ENCODE results near the gene OSTC.

OSTC gene

DNA sequence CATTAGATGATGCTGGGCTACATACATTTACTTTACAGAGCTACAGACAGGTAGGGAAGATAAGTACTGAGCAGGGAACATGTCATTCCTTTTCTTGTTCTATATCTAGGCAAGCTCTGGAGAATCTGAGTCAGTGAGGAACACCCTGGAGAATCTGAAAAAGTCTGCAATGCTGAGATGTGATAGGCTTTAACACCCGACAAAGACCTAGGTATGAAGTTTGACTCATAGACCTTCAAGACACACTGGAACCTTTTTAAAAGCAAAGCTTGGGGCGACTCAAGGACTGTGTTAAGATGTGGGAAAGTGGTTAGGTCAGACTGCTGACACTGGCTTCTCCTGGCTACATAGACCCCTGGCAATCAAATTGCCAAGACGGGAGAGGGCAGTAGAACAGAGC lies 42.8 kb downstream of the OSTC start:
- Histone ChIP-seq H3K4me3 (IDR thresholded peaks at IDR 0.05; ENCODE audit: insufficient read depth, low read depth, low read length) (no peak overlapping the region), H3K79me2 (ENCODE audit: insufficient read depth, low read depth) (no peaks in the 10 kb centered on the region), H3K27ac (no peak overlapping the region), H2AFZ (ENCODE audit: low read depth) (no peak overlapping the region), H4K20me1 (ENCODE audit: insufficient read depth) (no peaks in the 10 kb centered on the region), H3K36me3 (ENCODE audit: insufficient read depth) (no peaks in the 10 kb centered on the region), H3K9ac (no peak overlapping the region), H3K4me2 (no peak overlapping the region), H3K4me1 (ENCODE audit: low read depth, poor library complexity, severe bottlenecking) (peaks cover 7% of the 10 kb centered on the region), H3K27me3 (ENCODE audit: insufficient read depth, low read depth) (no peaks in the 10 kb centered on the region)
- TF ChIP-seq, protein P1, sequence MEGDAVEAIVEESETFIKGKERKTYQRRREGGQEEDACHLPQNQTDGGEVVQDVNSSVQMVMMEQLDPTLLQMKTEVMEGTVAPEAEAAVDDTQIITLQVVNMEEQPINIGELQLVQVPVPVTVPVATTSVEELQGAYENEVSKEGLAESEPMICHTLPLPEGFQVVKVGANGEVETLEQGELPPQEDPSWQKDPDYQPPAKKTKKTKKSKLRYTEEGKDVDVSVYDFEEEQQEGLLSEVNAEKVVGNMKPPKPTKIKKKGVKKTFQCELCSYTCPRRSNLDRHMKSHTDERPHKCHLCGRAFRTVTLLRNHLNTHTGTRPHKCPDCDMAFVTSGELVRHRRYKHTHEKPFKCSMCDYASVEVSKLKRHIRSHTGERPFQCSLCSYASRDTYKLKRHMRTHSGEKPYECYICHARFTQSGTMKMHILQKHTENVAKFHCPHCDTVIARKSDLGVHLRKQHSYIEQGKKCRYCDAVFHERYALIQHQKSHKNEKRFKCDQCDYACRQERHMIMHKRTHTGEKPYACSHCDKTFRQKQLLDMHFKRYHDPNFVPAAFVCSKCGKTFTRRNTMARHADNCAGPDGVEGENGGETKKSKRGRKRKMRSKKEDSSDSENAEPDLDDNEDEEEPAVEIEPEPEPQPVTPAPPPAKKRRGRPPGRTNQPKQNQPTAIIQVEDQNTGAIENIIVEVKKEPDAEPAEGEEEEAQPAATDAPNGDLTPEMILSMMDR (conservative IDR thresholded peaks at IDR 0.05; ENCODE audit: low read depth, low read length): no peak

DNA sequence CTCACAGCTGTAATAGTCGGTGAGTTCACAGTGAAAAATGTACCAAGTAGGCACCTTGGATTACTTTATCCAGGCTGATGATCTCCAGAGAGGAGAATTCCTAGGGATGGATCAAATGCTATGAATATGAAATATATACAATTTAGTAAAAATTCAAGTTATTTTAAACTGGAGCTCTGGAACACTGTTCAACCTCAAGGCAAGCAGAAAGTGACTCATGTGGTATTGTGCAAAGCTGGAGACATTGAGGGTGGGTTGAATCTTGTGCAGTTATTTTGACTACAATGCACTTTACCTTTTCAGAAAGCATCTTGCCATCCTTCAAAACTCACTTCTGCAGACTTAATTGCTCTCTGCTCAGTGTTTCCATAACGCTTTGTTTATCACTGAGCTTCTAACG lies 43.4 kb downstream of the OSTC start:
- Histone ChIP-seq H2AFZ (ENCODE audit: low read depth) (no peak overlapping the region), H3K27me3 (ENCODE audit: insufficient read depth, low read depth) (no peaks in the 10 kb centered on the region), H3K36me3 (ENCODE audit: insufficient read depth) (no peaks in the 10 kb centered on the region), H3K27ac (no peak overlapping the region), H3K4me1 (ENCODE audit: low read depth, poor library complexity, severe bottlenecking) (peaks cover 8% of the 10 kb centered on the region), H3K4me2 (no peak overlapping the region), H3K9ac (no peak overlapping the region), H4K20me1 (ENCODE audit: insufficient read depth) (no peaks in the 10 kb centered on the region), H3K79me2 (ENCODE audit: insufficient read depth, low read depth) (no peaks in the 10 kb centered on the region), H3K4me3 (IDR thresholded peaks at IDR 0.05; ENCODE audit: insufficient read depth, low read depth, low read length) (no peak overlapping the region)
- TF ChIP-seq, protein P1 (conservative IDR thresholded peaks at IDR 0.05; ENCODE audit: low read depth, low read length): no peak

DNA sequence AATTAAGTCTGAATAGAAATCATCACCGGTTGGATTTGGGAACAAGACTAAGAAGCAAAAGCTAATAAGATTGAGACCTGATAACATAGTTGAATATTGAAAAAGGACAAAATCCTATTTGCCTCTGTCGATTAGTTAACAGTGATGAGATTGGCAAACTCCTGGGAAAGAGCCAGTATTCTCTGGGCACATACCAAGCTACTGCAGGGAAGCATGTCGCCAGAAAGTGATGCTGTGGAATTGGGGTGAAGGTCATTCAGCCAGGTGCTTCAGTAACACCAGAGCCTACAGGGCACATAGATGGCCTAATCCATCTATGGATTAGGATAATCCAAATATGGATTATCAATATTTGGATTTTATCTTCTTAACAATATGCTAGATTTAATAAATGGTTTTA lies 44.0 kb downstream of the OSTC start:
- Histone ChIP-seq H3K36me3 (ENCODE audit: insufficient read depth) (no peaks in the 10 kb centered on the region), H3K9ac (no peak overlapping the region), H3K27me3 (ENCODE audit: insufficient read depth, low read depth) (no peaks in the 10 kb centered on the region), H3K4me1 (ENCODE audit: low read depth, poor library complexity, severe bottlenecking) (peaks cover 11% of the 10 kb centered on the region), H2AFZ (ENCODE audit: low read depth) (no peak overlapping the region), H4K20me1 (ENCODE audit: insufficient read depth) (no peaks in the 10 kb centered on the region), H3K4me2 (no peak overlapping the region), H3K79me2 (ENCODE audit: insufficient read depth, low read depth) (no peaks in the 10 kb centered on the region), H3K27ac (no peak overlapping the region), H3K4me3 (IDR thresholded peaks at IDR 0.05; ENCODE audit: insufficient read depth, low read depth, low read length) (no peak overlapping the region)
- TF ChIP-seq, protein P1 (conservative IDR thresholded peaks at IDR 0.05; ENCODE audit: low read depth, low read length): no peak

GRCh38 chr4:108695062-108695461 lies 44.7 kb downstream of the OSTC start:
- Histone ChIP-seq H4K20me1 (ENCODE audit: insufficient read depth) (no peaks in the 10 kb centered on the region), H3K4me3 (IDR thresholded peaks at IDR 0.05; ENCODE audit: insufficient read depth, low read depth, low read length) (no peak overlapping the region), H3K27ac (no peak overlapping the region), H3K9ac (no peak overlapping the region), H2AFZ (ENCODE audit: low read depth) (no peak overlapping the region), H3K4me1 (ENCODE audit: low read depth, poor library complexity, severe bottlenecking) (peaks cover 17% of the 10 kb centered on the region), H3K27me3 (ENCODE audit: insufficient read depth, low read depth) (no peaks in the 10 kb centered on the region), H3K4me2 (no peak overlapping the region), H3K36me3 (ENCODE audit: insufficient read depth) (no peaks in the 10 kb centered on the region), H3K79me2 (ENCODE audit: insufficient read depth, low read depth) (no peaks in the 10 kb centered on the region)
- TF ChIP-seq, protein P1 (conservative IDR thresholded peaks at IDR 0.05; ENCODE audit: low read depth, low read length): no peak

All from KMS-11 (cell line).